Measurements from ENCODE around the gene TP63.

DNA sequence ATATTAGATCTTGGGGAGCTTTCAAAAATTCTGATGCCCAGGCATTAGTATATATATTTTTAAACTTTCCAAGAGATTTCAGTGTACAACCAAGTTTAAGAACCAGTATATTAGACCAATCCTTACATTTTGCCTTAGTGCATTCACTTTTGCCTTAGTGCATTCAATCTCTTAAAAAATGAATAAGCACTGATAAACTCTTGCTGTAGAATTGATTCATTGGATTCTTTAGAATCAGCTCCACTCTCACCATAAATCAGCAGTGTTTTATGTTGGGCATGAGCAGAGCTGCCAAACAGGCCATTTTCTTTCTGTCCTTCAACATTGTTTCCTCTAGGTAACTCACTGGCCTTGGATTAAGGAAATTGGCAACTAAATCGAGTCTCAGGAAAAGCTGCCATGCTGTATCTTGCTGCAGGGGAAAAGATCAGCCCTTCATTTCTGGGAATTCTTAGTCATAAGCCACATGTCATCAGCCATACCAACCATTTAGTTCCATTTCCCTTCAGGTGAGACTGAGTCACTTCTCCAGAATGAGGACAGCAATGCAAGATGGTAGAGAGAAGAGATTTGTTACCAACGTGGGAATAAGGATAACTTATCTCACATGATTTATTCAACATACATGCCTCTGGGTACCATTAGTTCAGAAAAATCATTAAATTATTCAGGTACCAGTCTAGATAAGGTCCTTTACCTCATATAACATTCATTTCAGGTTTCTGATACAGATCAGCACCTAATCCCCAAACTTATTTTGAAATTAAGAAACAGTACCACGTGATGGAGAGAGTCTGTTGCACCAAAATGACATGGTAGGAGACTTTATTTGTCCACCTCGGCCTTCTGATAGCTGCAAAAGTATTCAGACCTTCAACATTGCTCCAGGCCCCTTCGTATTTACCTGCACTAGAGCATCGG is 297.0 kb downstream of the TP63 start:
- TF ChIP-seq, protein P1, sequence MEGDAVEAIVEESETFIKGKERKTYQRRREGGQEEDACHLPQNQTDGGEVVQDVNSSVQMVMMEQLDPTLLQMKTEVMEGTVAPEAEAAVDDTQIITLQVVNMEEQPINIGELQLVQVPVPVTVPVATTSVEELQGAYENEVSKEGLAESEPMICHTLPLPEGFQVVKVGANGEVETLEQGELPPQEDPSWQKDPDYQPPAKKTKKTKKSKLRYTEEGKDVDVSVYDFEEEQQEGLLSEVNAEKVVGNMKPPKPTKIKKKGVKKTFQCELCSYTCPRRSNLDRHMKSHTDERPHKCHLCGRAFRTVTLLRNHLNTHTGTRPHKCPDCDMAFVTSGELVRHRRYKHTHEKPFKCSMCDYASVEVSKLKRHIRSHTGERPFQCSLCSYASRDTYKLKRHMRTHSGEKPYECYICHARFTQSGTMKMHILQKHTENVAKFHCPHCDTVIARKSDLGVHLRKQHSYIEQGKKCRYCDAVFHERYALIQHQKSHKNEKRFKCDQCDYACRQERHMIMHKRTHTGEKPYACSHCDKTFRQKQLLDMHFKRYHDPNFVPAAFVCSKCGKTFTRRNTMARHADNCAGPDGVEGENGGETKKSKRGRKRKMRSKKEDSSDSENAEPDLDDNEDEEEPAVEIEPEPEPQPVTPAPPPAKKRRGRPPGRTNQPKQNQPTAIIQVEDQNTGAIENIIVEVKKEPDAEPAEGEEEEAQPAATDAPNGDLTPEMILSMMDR (conservative IDR thresholded peaks at IDR 0.05), result no peak
- TF ChIP-seq EZH2 (IDR thresholded peaks at IDR 0.05; ENCODE audit: low read depth), result no peak

All from PC-9 (cell line).